GM23248 (cell line): ENCODE results near the gene MANBA.

Experiments used
- EZH2 ChIP-seq: fragments of 200-600 bp; sonication (generic); IDR thresholded peaks from 2 replicates; pipeline ENCODE4 v1.6.1; 2018; ENCODE audit warnings: antibody characterized with exemption, mild to moderate bottlenecking; ENCODE audit not compliant: insufficient read depth, poor library complexity, severe bottlenecking
- EZH2phosphoT487 ChIP-seq: fragments of 200-600 bp; sonication (generic); IDR thresholded peaks from 2 replicates; pipeline ENCODE4 v1.6.1; 2018; ENCODE audit warnings: antibody characterized with exemption, moderate library complexity, mild to moderate bottlenecking, low read depth; ENCODE audit not compliant: insufficient read depth

DNA sequence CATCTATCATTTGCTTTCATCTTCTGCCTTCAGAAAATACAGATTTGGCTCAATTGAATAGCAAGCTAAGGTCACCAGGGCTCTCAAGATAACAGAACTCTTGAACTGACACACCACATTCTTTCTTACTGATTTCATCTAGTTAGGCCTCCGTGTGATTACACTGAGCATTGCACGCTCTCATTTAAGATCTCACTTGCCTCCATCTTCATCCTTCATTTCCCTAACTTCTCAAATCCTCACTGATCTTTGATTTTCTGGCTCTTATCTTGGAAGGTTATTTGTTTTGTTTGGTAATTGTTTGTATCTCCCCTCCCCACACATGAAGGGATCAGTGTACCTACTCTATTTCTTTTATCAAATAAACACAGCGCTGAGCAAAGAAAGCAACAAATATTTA lies 47.7 kb downstream of the MANBA start:
- no peak for TF ChIP-seq EZH2
- no peak for TF ChIP-seq EZH2phosphoT487
